Liver (tissue), 9 donors: ENCODE results near the gene RAP2C. TPM values are rescaled to one million over a fixed set of nuclear protein-coding genes. Genes with fewer than 3 reads are reported as not detected.

Experiments
- DNase-seq: peaks from one replicate; pipeline ENCODE4 v3.0.0-alpha.2; 2017; ENCODE audit warnings: low spot score
- H3K27ac ChIP-seq, 2 donors: one replicate each; pipeline ENCODE4 v1.7.0; 2013; ENCODE audit warnings: inconsistent platforms in 2 of 2, low read length in 2 of 2, control low read depth in 1 of 2, low read depth in 1 of 2, mild to moderate bottlenecking in 1 of 2
- H3K27me3 ChIP-seq, 4 donors: one replicate each; pipeline versions ENCODE4 v1.6.1 to v1.7.0; 2013; ENCODE audit warnings: low read length in 3 of 4, inconsistent platforms in 1 of 4, mild to moderate bottlenecking in 1 of 4, moderate library complexity in 1 of 4; ENCODE audit not compliant: control insufficient read depth in 4 of 4, insufficient read depth in 4 of 4
- H3K36me3 ChIP-seq, 4 donors: one replicate each; pipeline versions ENCODE4 v1.6.1 to v1.7.0; 2013; ENCODE audit warnings: low read length in 3 of 4, mild to moderate bottlenecking in 3 of 4, low read depth in 1 of 4, moderate library complexity in 1 of 4; ENCODE audit not compliant: control insufficient read depth in 4 of 4, insufficient read depth in 3 of 4
- H3K4me1 ChIP-seq, 4 donors: one replicate each; pipeline versions ENCODE4 v1.6.1 to v1.7.0; 2013; ENCODE audit warnings: low read length in 3 of 4, mild to moderate bottlenecking in 3 of 4, moderate library complexity in 1 of 4; ENCODE audit not compliant: control insufficient read depth in 4 of 4, insufficient read depth in 4 of 4
- H3K4me3 ChIP-seq, 3 donors: one replicate each; pipeline versions ENCODE4 v1.6.1 to v1.7.0; 2013; ENCODE audit warnings: low read length in 3 of 3, control low read depth in 1 of 3, low read depth in 1 of 3, mild to moderate bottlenecking in 1 of 3
- H3K9ac ChIP-seq, 2 donors: one replicate each; pipeline ENCODE4 v1.7.0; 2013; ENCODE audit warnings: low read length in 2 of 2, mild to moderate bottlenecking in 2 of 2, moderate library complexity in 2 of 2, control low read depth in 1 of 2, low read depth in 1 of 2
- H3K9me3 ChIP-seq, 4 donors: one replicate each; pipeline versions ENCODE4 v1.6.1 to v1.7.0; 2013; ENCODE audit warnings: low read length in 3 of 4; ENCODE audit not compliant: control insufficient read depth in 4 of 4
- EGR1 ChIP-seq, 2 donors: IDR thresholded peaks; 2 replicates each; pipeline ENCODE4 v1.6.1; 2016 to 2018; ENCODE audit warnings: antibody characterized with exemption in 2 of 2, low read depth in 2 of 2
- FOXA1 ChIP-seq: IDR thresholded peaks from 2 replicates; pipeline ENCODE4 v1.6.1; 2016; ENCODE audit warnings: antibody characterized with exemption
- FOXA2 ChIP-seq: IDR thresholded peaks from 2 replicates; pipeline ENCODE4 v1.6.1; 2016; ENCODE audit warnings: antibody characterized with exemption
- GABPA ChIP-seq, 2 donors: IDR thresholded peaks in 1 of 2; conservative IDR thresholded peaks in 1 of 2; 2 replicates each; pipeline ENCODE4 v1.6.1; 2016; ENCODE audit warnings: antibody characterized with exemption in 2 of 2, mild to moderate bottlenecking in 1 of 2, moderate library complexity in 1 of 2
- HNF4A ChIP-seq, 2 donors: conservative IDR thresholded peaks; 2 replicates each; pipeline ENCODE4 v1.6.1; 2016; ENCODE audit warnings: antibody characterized with exemption in 2 of 2, mild to moderate bottlenecking in 2 of 2
- HNF4G ChIP-seq: IDR thresholded peaks from 2 replicates; pipeline ENCODE4 v1.6.1; 2016; ENCODE audit warnings: antibody characterized with exemption
- JUND ChIP-seq, 2 donors: IDR thresholded peaks; 2 replicates each; pipeline ENCODE4 v1.6.1; 2016; ENCODE audit warnings: antibody characterized with exemption in 2 of 2
- MAX ChIP-seq: IDR thresholded peaks from 2 replicates; pipeline ENCODE4 v1.6.1; 2016; ENCODE audit warnings: antibody characterized with exemption
- NR2F2 ChIP-seq: IDR thresholded peaks from 2 replicates; pipeline ENCODE4 v1.6.1; 2016; ENCODE audit warnings: antibody characterized with exemption
- RAD21 ChIP-seq, 2 donors: IDR thresholded peaks; 2 replicates each; pipeline ENCODE4 v1.6.1; 2016; ENCODE audit warnings: antibody characterized with exemption in 2 of 2, mild to moderate bottlenecking in 2 of 2
- RXRA ChIP-seq, 2 donors: IDR thresholded peaks; 2 replicates each; pipeline ENCODE4 v1.6.1; 2017 to 2018; ENCODE audit warnings: antibody characterized with exemption in 2 of 2, mild to moderate bottlenecking in 1 of 2
- SP1 ChIP-seq: IDR thresholded peaks from 2 replicates; pipeline ENCODE4 v1.6.1; 2018; ENCODE audit warnings: antibody characterized with exemption, mild to moderate bottlenecking
- TAF1 ChIP-seq: conservative IDR thresholded peaks from 2 replicates; pipeline ENCODE4 v1.6.1; 2016; ENCODE audit warnings: antibody characterized with exemption, mild to moderate bottlenecking
- YY1 ChIP-seq: IDR thresholded peaks from 2 replicates; pipeline ENCODE4 v1.6.1; 2016; ENCODE audit warnings: antibody characterized with exemption, mild to moderate bottlenecking
- ZBTB33 ChIP-seq: IDR thresholded peaks from 2 replicates; pipeline ENCODE4 v1.6.1; 2016; ENCODE audit warnings: antibody characterized with exemption
- WGBS: extraction: QIAGEN DNeasy Blood & Tissue Kit; methylation state at CpG from one replicate; pipeline ENCODE4 v1.1.7; 2013; 5-methylcytosine and 5-hydroxymethylcytosine counted together
- polyA plus RNA-seq, 2 donors: library from polyadenylated mRNA; stranded (reverse) in 1 of 2; unstranded in 1 of 2; fragments of 200-250 nt in 1 of 2; fragments of >200 nt in 1 of 2; fragmentation: Nextera tagmentation in 1 of 2; extraction: Ambion mirVana in 1 of 2; gene quantifications; one replicate each; pipeline versions ENCODE4 v1.2.1 to v1.2.3, GENCODE V29; 2013 to 2015
- total RNA-seq, 2 donors: library from RNA; depleted of rRNA; stranded (reverse); fragments of >200 nt; gene quantifications; one replicate each; pipeline ENCODE4 v1.2.3, GENCODE V29; 2014
- TF ChIP-seq, protein P1 (sequence below): fragments of 150-350 bp; IDR thresholded peaks from 2 replicates; pipeline ENCODE4 v1.5.1; 2017; ENCODE audit warnings: improper control_type of control experiment, low read depth, low read length; ENCODE audit not compliant: missing input control
- TF ChIP-seq, protein P2 (sequence below): IDR thresholded peaks from 2 replicates; pipeline ENCODE4 v1.6.1; 2016; ENCODE audit warnings: antibody characterized with exemption
- TF ChIP-seq, protein P3 (sequence below): IDR thresholded peaks from 2 replicates; pipeline ENCODE4 v1.6.1; 2016; ENCODE audit warnings: antibody characterized with exemption, mild to moderate bottlenecking
- donor health status: healthy.
- donor health status: healthy.
- donor health status: healthy.
- donor health status: healthy.
- donor health status: healthy.

The RAP2C gene
- total and polyA plus RNA-seq, 4 donors: 12.6 to 35.3 (median 19.3) TPM

DNA sequence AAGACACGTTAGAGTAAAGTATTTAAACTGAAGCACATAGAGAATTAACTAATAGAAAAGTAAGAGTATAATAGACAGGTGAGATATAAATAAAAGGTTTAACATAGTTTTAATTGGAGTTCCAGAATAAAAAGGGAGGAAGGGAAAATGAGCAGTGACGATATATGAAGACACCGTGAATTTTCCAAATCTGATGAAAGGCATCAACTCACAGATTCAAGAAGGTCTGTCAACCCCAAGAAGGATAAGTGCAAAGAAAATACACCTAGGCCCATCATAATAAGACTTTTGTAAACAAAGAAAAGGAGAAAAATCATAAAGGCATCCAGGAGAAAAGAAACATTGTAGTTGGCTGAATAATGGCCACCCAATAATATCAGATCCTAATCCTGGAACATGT lies 43.9 kb upstream of the RAP2C start:
- 96% methylated on average over 3 of the region's 3 CpGs for WGBS
- no peak overlapping the region for H3K4me3 ChIP-seq
- H3K4me1 ChIP-seq: peaks cover 0 to 3% (median 0%) of the 10 kb centered on the region in 4 donors
- no peak for TF ChIP-seq NR2F2
- TF ChIP-seq, protein P1, sequence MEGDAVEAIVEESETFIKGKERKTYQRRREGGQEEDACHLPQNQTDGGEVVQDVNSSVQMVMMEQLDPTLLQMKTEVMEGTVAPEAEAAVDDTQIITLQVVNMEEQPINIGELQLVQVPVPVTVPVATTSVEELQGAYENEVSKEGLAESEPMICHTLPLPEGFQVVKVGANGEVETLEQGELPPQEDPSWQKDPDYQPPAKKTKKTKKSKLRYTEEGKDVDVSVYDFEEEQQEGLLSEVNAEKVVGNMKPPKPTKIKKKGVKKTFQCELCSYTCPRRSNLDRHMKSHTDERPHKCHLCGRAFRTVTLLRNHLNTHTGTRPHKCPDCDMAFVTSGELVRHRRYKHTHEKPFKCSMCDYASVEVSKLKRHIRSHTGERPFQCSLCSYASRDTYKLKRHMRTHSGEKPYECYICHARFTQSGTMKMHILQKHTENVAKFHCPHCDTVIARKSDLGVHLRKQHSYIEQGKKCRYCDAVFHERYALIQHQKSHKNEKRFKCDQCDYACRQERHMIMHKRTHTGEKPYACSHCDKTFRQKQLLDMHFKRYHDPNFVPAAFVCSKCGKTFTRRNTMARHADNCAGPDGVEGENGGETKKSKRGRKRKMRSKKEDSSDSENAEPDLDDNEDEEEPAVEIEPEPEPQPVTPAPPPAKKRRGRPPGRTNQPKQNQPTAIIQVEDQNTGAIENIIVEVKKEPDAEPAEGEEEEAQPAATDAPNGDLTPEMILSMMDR: no peak
- no peak for TF ChIP-seq JUND (IDR thresholded peaks at IDR 0.05)
- TF ChIP-seq FOXA2: no peak
- TF ChIP-seq HNF4A (conservative IDR thresholded peaks at IDR 0.05): no peak
- TF ChIP-seq, protein P2, sequence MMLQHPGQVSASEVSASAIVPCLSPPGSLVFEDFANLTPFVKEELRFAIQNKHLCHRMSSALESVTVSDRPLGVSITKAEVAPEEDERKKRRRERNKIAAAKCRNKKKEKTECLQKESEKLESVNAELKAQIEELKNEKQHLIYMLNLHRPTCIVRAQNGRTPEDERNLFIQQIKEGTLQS: no peak
- no peak for TF ChIP-seq EGR1 (IDR thresholded peaks at IDR 0.05; ENCODE audit: low read depth in 2 of 2)
- TF ChIP-seq SP1: no peak
- TF ChIP-seq MAX: no peak
- TF ChIP-seq, protein P3, sequence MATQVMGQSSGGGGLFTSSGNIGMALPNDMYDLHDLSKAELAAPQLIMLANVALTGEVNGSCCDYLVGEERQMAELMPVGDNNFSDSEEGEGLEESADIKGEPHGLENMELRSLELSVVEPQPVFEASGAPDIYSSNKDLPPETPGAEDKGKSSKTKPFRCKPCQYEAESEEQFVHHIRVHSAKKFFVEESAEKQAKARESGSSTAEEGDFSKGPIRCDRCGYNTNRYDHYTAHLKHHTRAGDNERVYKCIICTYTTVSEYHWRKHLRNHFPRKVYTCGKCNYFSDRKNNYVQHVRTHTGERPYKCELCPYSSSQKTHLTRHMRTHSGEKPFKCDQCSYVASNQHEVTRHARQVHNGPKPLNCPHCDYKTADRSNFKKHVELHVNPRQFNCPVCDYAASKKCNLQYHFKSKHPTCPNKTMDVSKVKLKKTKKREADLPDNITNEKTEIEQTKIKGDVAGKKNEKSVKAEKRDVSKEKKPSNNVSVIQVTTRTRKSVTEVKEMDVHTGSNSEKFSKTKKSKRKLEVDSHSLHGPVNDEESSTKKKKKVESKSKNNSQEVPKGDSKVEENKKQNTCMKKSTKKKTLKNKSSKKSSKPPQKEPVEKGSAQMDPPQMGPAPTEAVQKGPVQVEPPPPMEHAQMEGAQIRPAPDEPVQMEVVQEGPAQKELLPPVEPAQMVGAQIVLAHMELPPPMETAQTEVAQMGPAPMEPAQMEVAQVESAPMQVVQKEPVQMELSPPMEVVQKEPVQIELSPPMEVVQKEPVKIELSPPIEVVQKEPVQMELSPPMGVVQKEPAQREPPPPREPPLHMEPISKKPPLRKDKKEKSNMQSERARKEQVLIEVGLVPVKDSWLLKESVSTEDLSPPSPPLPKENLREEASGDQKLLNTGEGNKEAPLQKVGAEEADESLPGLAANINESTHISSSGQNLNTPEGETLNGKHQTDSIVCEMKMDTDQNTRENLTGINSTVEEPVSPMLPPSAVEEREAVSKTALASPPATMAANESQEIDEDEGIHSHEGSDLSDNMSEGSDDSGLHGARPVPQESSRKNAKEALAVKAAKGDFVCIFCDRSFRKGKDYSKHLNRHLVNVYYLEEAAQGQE: no peak
- TF ChIP-seq RAD21 (IDR thresholded peaks at IDR 0.05): no peak
- TF ChIP-seq HNF4G: no peak
- no peak for TF ChIP-seq GABPA (IDR thresholded peaks at IDR 0.05 in 1 of 2, conservative IDR thresholded peaks at IDR 0.05 in 1 of 2)
- TF ChIP-seq YY1: no peak
- no peak for TF ChIP-seq RXRA (IDR thresholded peaks at IDR 0.05)
- TF ChIP-seq TAF1: no peak
- no peak for TF ChIP-seq FOXA1
- no peak for TF ChIP-seq ZBTB33
- H3K27ac ChIP-seq: no peak overlapping the region
- DNase-seq: no peak
- no peaks in the 10 kb centered on the region for H3K9me3 ChIP-seq
- H3K9ac ChIP-seq: no peak overlapping the region
- no peaks in the 10 kb centered on the region for H3K36me3 ChIP-seq
- no peaks in the 10 kb centered on the region for H3K27me3 ChIP-seq
